Posterior vena cava (tissue), 2 donors: Measurements from ENCODE around the gene KRTAP10-11. TPM values are rescaled to one million over a fixed set of nuclear protein-coding genes. Genes with fewer than 3 reads are reported as not detected.
"Not testable (repeated sequence)": the region's sequence is repeated elsewhere in the genome, so short reads cannot be mapped to it uniquely, and the experiment has no call there.

Experiments
- DNase-seq: peaks from one replicate; pipeline ENCODE4 v3.0.0-alpha.2; 2020; ENCODE audit warnings: low spot score
- intact Hi-C, 2 donors: fragments of 100-400 bp; cut with DNase I; formaldehyde crosslinking; loops; one replicate each; pipeline versions ENCODE4 v1.14.1 to v1.14.2; 2022 to 2023
- total RNA-seq, 2 donors: library from RNA; stranded (reverse); fragmentation: NEBNext Ultra II Directional; extraction: Animal tissue kit (Norgen Biotek cat#: 25700); gene quantifications; one replicate each; pipeline ENCODE4 v1.2.1, GENCODE V29; 2021
- donor health status: DM: yes; HTN: yes; CAD: no.
- donor health status: DM: yes; HTN: yes; CAD: no.

The KRTAP10-11 gene
- total RNA-seq, 2 donors from 2014 or later: not detected

DNA sequence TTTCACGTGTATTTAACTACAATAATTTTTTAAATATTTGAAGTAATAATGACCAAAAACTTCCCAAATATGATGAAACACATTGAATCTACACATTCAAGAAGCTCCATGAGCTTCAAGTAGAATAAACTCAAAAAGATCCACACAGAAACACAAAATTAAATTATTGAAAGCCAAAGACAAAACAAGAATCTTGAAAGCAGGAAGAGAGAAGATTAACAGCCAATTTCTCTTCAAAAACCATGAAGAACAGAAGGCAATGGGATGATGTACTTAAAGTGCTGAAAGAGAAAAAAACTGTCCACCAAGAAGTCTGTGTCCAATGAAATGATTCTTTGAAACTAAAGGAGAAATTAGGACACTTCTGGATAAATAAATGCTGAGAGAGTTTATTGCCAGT, 14.1 kb upstream of the KRTAP10-11 start:
- intact Hi-C loops: no loop called here
- no peak for DNase-seq

DNA sequence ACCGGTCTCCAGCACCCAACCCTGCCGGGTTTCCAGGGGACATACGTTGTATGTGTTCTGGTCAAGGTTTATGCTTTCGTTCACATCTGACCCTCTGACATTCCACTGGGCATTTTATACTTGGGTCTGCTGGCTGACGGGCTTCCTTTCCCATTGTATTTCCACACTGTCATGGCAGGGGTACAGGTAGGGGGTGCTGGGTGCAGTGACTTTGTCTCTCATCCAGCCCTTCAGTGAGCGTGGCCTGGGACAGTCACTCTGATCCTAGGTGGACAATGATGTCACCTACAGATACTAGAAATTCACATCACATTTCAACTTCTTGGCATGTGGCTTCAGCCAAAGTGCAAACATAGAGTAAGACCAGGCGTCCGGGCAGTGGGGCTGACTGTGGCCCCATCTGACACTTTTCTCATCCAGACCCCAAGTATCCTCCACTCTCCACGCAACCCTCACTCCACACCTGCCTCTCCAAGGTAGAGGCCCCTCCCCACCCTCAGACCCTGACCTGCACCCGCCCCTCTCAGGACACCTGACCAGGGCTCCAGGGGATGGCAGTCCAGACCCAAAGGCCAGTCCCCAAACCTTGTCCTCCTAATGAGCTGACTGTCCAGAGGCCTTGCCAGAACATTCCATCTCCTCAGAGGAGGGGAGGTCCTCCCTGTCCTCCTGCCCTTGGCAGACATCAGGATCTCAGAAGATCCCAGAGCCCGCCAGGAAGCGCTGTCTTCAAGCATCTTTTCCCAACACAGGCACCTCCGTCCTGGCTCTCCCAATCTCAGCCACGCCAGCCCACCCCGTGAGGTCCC, 9.8 kb upstream of the KRTAP10-11 start:
- intact Hi-C loops: no loop called here
- DNase-seq: peak; percentile 28

DNA sequence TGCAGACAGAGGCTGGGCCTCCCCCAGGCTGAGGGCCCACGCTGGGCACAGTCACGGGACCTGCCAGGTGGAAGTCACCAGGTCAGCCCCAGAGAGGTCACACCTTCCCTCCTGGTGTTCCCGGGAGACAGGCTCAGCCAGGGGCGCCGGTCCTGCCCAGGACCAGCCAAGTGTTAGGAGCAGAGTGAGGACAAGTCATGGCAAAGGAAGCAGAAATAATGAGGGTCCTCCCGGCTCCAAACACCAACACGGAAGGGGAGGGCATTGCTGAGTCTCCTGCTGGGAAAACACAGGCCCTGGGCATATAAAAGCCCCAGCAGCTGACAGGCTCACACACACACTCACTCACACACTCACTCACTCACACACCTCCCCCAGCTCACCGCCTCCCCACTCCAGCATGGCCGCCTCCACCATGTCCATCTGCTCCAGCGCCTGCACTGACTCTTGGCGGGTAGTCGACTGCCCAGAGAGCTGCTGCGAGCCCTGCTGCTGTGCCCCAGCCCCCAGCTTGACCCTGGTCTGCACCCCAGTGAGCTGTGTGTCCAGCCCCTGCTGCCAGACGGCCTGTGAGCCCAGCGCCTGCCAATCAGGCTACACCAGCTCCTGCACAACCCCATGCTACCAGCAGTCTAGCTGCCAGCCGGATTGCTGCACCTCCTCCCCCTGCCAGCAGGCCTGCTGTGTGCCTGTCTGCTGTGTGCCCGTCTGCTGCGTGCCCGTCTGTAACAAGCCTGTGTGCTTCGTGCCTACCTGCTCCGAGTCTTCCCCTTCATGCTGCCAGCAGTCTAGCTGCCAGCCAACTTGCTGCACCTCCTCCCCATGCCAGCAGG, 9.0 kb upstream of the KRTAP10-11 start, which contains the start of gene KRTAP10-10:
KRTAP10-10 (plus strand) TSS at position 339 of the 833 bp plus-strand sequence; CDS start at position 401, 62 bp downstream.
- no peak for DNase-seq
- intact Hi-C loops: no loop called here

DNA sequence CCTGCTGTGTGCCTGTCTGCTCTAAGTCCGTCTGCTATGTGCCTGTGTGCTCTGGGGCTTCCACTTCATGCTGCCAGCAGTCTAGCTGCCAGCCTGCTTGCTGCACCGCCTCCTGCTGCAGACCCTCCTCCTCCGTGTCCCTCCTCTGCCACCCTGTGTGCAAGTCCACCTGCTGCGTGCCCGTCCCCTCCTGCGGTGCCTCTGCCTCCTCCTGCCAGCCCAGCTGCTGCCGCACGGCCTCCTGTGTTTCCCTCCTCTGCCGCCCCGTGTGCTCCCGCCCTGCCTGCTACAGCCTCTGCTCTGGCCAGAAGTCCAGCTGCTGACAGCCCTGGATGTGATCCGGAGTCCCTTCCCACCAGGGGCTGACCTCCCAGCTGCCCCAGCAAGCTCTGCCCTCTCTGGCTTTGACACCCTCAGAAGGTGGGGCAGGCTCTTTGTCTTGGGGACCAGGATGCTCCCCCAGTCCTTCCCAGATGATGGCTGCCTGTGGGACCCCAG, 8.3 kb upstream of the KRTAP10-11 start:
- DNase-seq, intact Hi-C loops: not testable (repeated sequence)

DNA sequence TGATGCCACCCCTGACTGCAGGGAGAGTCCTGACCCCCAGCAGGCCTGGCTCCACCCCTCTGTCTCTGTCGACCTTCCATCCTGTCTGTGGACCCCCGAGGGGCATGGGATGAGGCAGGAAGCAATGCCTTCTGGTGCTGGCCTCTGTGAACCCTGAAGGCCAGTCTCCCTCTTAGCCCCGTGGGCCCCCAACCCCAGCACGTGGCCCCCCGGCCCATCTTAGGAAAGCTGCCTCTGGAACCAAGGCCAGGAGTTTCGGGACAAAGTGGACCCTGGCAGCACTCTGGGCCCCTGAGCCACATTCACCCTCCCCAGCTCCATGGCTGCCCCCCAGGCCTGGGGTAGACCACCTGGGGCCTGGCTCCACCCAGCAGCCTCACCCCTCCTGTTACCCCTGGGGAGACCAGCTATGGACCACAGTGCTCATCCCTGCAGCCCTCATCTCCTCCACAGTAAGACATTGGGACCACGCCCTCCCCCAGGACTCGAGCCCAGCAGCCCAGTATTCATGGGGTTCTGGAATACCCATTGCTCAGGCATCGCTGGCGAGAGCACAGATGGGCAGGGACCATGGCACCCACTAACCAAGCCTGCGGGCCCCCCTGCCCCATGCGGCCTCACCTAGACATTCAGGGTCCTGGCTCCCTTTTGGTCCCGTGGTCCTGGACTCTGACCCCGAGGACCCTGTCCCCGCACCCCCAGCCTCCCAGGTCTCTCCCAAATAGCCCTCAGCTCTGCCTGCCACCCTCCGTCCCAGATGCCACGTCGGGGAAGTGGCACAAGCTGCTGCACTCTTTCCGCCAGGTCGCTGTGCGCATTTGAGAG, 7.5 kb upstream of the KRTAP10-11 start:
- intact Hi-C loops, DNase-seq: not testable (repeated sequence)

DNA sequence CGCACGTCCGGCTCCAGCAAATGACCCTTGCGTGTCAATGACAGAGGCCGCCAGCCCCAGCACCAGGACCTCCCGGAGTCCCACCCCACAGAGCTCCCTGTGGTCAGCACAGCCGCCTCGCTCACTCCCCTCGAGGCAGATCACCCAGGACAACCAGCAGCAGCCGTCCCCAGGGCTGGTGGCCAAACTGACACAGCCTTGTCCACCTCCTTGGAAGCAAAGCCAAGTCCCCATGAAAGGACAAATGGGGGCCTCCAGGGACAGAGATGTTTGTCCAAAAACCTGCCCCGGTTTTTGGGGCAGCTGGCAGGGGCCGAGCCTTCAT, 6.9 kb upstream of the KRTAP10-11 start:
- DNase-seq: no peak
- intact Hi-C loops: no loop called here

DNA sequence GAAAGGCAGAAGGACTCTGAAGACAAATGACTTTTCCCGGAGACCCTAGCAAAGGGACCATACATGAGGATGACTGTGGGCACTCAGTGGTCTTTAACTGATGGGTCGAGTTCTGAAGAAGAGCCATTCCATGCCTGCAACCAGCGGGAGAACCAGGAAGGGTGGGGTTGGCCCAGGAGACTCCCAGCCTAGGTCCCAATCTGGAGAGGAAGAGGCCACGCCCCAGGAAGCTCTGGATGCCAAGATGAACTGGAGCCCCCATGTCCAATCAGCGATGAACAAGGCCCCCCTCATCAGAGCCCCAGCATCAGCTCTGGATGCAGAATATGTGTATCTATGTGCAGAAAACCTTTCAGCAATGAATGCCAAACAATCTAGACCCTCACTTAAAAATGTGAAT, 5.5 kb upstream of the KRTAP10-11 start:
- DNase-seq: no peak
- intact Hi-C loops: no loop called here

DNA sequence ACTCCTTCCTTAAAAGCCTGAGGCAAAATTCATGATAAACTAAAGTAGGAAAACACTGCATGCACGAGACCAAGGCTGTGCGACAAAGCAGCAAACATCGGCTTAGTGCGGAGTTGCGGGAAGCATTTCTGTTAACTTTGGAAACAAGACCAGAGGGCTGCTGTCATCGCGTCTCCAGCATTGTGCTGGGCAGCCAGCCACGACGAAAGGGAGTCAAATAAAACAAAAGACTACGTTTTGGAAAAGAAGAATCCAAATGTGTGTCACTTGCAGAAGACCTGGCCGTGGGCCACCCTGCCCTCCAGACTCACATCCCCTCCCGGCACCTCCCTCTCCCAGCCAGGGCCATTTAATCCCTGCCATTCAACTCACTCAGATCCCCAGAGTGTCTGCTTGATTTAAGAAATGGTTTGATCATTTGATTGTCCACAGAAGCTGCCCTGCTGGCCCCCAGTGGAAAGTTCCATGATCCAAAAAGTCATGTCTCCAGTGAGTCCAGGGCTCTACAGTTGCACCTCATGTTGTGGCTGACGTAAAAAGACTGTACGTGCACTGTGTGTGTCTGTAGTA, 2.4 kb upstream of the KRTAP10-11 start:
- intact Hi-C loops: no loop called here
- no peak for DNase-seq

DNA sequence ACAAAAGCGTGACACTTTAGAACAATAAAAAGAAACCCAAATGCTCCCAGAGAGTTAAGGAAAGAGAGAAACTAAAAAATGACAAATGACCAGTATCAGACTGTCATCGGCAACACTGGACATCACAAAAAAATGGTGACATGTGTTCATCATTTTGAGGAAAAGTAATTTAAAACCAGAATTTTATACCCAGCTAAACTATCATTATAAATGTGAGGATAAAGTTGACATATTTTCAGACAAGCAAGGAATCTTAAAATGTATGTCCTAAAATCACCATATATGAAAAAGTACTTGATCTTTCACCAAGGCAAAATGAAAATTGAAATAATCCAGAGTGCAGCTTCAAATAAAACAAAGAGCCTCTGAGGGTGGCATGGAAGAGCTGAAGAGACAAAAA, 1.3 kb upstream of the KRTAP10-11 start:
- intact Hi-C loops: no loop called here

DNA sequence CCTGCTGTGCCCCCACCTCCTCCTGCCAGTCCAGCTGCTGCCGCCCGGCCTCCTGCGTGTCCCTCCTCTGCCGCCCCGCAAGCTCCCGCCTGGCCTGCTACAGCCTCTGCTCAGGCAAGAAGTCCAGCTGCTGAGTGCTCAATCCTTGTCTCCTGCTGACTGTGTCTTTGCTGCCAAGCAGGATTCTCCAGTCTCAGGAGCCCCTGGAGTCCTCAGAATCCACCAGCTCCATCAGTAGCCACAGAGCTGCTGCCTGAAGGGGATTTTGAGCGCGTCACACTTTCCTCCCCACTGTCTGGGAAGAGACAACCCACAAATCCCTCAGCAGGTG, 973 bp downstream of the KRTAP10-11 start:
- DNase-seq: no peak
- intact Hi-C loops: no loop called here

More for the DNA sequence above, 1.3 kb upstream of the KRTAP10-11 start:
- DNase-seq: no peak

DNA sequence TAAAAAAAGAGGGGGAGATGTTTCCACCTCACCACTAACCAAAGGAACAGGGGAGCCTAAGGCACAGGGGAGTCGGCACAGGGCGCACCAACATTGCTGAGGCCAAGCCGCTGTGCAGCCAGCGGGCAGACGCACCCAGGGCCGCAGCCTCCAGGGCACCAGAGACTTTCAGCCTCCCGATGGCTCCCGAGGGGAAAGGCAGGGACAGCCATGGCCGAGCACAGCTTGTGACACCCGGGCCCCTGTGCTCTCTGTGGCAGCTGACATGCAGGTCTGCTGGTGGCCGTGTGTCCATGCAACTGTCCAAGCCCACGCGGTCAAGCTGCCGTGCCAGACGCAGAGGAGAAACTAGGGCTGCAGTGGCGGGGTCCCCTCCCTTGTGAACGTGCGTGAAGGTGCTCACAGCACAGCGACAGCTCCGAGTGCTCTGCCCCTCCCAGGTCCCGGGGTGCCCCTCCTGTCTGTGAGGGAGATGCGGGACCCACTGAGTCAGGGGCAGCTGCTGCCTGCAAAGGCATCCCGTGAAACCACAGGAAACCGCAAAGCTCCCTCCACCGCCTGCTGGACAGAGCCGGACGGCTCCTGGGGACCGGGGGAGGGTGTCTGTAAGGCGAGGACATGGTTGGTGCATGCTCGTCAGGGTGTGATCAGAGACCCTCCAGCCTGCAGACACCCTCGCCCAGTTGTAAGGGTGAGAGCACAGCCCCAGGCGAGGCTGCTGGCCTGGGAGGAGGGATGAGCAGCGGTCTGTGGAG, 2.5 kb downstream of the KRTAP10-11 start:
- DNase-seq: no peak

DNA sequence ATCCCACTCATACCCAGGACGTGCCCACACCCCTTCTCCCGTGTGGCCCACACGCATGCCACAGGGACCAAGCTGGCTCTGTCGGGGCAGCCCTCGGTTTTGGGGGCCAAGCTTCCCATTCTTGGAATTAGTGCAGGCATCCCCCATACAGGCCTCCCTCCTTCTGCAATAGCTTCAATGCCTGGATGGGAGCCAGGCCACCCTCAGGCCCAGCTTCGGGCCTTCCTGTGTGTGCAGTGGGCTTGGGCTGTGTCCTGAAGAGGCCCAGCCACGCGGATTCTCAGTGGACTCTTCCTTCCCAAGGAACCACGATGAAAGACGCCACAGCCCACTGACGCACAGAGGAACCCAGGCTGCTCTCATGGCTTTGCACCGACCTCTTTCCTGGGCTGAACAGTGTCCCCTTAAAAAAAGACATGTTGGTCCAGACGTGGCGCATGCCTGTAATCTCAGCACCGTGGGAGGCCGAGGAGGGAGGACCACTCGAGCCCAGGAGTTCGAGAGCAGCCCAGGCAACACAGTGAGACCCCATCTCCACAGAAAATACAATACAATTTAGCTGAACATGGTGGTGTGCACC, 3.4 kb downstream of the KRTAP10-11 start:
- DNase-seq: no peak
- intact Hi-C loops: no loop called here

More for the DNA sequence above, 2.5 kb downstream of the KRTAP10-11 start:
- intact Hi-C loops: no loop called here

DNA sequence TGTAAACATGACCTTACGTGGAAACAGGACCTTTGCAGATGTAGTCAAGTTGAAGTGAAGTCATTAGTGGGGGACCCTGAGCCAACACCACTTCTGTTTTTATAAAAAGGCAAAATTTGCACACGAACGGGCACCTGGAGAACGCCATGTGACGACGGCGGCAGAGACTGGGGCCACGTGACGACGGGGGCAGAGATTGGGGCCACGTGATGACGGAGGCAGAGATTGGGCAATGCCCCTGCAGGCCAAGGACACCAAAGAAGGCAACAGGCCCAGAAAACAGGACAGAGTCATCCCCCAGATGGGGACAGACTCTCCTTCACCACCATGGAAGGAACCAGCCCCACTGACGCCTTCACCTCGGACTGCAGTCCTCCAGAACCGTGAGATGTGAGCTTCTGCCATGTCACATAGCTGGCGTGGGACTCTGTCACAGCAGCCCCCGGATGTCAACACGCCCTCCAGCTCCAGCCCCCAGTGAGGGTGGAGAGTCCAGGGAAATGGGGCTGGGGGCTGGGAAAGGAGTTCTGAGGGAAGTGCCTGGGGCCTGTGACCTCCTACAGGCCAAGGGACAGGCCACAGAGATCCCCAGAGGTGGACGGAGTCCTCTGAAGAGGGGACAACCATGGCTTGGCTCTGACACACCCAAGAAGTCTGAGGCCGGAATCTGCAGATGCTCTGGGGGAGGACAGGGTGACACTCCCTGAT, 4.2 kb downstream of the KRTAP10-11 start:
- intact Hi-C loops: no loop called here
- DNase-seq: no peak

DNA sequence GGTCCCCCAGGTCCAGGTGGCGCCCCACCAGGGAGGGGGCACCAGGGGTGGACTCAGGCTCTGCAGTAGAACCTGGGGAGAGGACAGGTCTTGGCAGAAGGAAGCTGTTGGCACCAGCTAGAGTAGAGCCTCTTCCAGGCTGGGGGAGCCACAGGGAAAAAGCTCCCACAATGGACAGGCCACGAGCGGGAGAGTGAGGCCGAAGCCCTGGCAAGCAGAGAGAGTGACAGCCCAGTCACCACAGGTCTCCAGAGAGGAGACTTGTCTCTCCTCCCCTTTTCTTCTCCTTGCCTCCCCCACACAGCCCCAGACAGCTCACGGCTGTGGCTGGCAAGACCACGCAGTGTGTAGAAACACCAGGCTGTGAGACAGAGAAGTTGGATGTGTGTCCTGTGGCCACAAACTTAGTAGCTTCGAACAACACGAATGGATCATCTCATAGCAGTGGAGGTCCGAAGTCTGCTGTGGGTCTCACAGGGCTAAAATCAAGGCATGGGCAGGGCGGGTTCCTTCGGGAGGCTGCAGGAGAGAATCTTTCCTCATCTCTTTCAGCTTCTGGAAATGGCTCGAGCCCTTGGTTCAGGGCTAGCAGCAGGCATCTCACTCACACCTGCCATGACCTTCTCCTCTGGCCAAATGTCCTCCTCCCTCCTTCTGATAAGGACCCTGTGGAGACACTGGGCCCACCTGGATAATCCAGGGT, 4.9 kb downstream of the KRTAP10-11 start:
- intact Hi-C loops: no loop called here
- DNase-seq: no peak

DNA sequence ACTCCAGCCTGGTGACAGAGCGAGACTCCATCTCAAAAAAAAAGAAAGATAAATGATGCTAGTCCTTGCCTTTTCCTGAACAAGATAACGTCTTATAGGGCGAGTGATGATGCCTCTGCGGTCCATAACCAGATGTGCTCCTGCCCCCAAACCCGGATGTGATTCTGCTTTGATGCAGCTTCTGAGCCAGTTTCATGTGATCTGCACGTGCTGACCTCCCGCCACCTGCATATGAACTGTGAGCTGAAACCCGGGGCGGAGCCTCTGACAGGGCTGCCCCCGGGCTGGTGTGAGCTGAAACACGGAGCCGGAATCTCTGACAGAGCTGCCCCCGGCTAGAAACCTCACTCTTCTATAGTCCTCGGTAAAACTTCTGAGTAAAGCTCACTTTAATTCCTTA, 6.9 kb downstream of the KRTAP10-11 start:
- no peak for DNase-seq
- intact Hi-C loops: no loop called here

DNA sequence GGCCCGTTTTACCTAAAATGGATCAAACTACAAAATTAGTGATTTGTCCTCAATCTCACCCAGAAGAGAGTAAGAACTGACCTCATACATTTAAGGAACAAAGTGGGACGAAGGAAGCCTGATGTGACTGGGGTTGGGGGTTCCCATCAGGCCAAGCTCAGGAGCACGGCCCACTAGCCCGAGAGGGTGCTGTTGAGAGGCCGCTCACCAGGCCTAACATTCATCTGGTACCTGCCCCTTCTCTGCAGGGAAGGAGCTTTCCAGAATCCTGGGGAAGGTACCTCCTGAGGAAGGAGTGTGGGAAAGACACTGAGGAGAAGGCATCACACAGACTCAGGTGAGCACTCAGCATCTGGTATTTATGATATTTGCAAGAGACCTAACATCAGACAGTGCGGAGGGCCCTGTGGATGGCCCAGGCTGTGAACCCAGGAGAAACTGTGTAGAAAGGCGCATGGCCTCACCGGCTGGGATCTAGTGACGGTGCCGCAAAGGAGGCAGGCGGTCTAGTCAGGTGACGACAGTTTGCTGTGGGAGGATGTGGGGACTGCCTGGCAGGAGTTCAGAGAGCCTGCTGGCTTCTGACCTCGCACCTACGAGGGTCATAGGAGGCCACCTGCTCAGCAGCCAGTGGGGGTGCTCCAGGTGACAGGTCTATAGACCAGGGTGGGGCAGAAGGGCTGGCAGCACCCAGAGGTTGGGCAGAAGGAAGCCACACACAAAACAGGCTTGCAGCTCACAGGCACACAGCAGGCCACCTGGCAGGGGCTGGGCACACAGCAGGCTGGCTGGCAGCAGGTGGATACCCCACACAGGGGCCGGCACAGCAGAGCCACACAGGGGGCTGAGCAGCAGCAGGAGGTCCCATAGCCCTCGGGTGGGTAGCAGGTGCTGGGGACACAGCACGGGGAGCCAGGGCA, 7.7 kb downstream of the KRTAP10-11 start:
- DNase-seq: no peak
- intact Hi-C loops: no loop called here
